NCI-H2081 treated with DMSO at 0.1 percent for 48 hours (cell line): Measurements from ENCODE around the gene RCAN1.
A peak's percentile ranks its signal among the peaks of the same experiment; 100 is the strongest.

Source experiments
- DNase-seq: peaks from one replicate; lab custom pipeline; 2025; lab: John Stamatoyannopoulos, UW

RCAN1 gene

GRCh38 chr21:34614628-34615486, at the start of gene RCAN1:
Gene RCAN1, minus strand, starts transcription at chr21:34615113. Its CDS starts 102 bp downstream, at chr21:34615011.
- DNase-seq, result peak; percentile 73

- DNase-seq, result no peak
These were observed 46.9 kb upstream of the RCAN1 start for GRCh38 chr21:34661848-34662247.

- DNase-seq, result no peak
These were observed 38.6 kb upstream of the RCAN1 start for GRCh38 chr21:34653522-34653921.

- DNase-seq, result no peak
These were observed 36.7 kb upstream of the RCAN1 start for GRCh38 chr21:34651642-34652041.

GRCh38 chr21:34650861-34651431, 36.0 kb upstream of the RCAN1 start:
- no peak for DNase-seq

- DNase-seq, result no peak
These were observed 34.5 kb upstream of the RCAN1 start for GRCh38 chr21:34649400-34649799.

GRCh38 chr21:34648739-34649297, 33.9 kb upstream of the RCAN1 start:
- DNase-seq, result no peak

- DNase-seq, result no peak
These were observed 32.6 kb upstream of the RCAN1 start for GRCh38 chr21:34647555-34647954.

- no peak for DNase-seq
These were observed 29.9 kb upstream of the RCAN1 start for GRCh38 chr21:34644825-34645224.

GRCh38 chr21:34642211-34643075, 27.5 kb upstream of the RCAN1 start:
- DNase-seq, result no peak

GRCh38 chr21:34640858-34641257, 25.9 kb upstream of the RCAN1 start:
- DNase-seq, result no peak

GRCh38 chr21:34639882-34640788, 25.2 kb upstream of the RCAN1 start:
- no peak for DNase-seq

GRCh38 chr21:34639250-34639649, 24.3 kb upstream of the RCAN1 start:
- no peak for DNase-seq

- no peak for DNase-seq
These were observed 22.0 kb upstream of the RCAN1 start for GRCh38 chr21:34636961-34637360.

- no peak for DNase-seq
These were observed 20.4 kb upstream of the RCAN1 start for GRCh38 chr21:34635307-34635706.

- no peak for DNase-seq
These were observed 17.6 kb upstream of the RCAN1 start for GRCh38 chr21:34632498-34632897.

GRCh38 chr21:34630536-34631143, 15.7 kb upstream of the RCAN1 start:
- peak; percentile 15 for DNase-seq

GRCh38 chr21:34626131-34626530, 11.2 kb upstream of the RCAN1 start:
- DNase-seq, result no peak

- DNase-seq, result no peak
These were observed 10.2 kb upstream of the RCAN1 start for GRCh38 chr21:34625030-34625593.

- no peak for DNase-seq
These were observed 8.6 kb upstream of the RCAN1 start for GRCh38 chr21:34623516-34623915.
